ENCODE results near the gene GBP3.
"Not testable (repeated sequence)": the region's sequence is repeated elsewhere in the genome, so short reads cannot be mapped to it uniquely, and the experiment has no call there.

Gene GBP3

DNA sequence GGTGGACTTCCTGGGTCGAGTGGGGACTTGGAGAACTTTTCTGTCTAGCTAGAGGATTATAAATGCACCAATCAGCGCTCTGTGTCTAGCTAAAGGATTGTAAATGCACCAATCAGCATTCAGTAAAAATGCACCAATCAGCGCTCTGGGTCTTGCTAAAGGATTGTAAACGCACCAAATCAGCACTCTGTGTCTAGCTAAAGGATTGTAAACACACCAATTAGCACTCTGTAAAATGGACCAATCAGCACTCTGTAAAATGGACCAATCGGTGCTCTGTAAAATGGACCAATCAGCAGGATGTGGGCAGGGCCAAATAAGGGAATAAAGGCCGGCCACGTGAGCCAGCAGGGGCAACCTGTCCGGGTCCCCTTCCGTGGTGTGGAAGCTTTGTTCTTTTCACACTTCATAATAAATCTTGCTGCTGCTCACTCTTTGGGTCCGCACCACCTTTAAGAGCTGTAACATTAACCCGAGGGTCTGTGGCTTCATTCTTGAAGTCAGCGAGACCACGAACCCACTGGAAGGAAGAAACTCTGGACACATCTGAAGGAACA is 48.0 kb downstream of the GBP3 start:
- DNase-seq, result not testable (repeated sequence)

DNA sequence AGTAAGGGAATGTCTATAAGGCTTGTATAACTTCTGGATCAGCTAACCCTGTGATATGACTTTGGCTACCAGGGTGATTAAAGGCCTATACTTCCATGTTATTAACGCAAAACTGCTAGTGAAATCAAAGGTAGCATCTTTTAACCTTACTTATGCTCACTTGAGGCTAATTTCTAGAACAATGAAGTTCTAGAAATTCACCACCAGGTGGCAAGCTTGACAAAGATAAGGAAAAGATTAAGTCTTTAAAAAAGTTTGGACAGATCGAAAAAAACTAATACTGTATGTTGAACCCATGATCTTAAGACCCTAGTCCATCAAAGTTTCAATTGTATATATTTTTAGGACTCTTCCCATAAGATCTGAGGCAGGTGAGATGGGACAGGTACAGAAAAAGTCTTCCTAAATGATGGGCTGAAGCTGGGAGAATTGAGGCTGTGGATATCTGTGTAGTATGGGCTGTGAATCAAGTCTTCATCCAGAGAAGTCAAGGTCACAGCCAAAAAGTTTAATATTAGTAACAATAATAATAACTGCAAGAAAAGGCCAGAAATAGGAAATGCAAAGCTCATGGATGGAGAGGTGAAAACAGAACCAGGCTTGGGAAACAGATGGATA is 49.0 kb downstream of the GBP3 start:
- DNase-seq, result no peak

DNA sequence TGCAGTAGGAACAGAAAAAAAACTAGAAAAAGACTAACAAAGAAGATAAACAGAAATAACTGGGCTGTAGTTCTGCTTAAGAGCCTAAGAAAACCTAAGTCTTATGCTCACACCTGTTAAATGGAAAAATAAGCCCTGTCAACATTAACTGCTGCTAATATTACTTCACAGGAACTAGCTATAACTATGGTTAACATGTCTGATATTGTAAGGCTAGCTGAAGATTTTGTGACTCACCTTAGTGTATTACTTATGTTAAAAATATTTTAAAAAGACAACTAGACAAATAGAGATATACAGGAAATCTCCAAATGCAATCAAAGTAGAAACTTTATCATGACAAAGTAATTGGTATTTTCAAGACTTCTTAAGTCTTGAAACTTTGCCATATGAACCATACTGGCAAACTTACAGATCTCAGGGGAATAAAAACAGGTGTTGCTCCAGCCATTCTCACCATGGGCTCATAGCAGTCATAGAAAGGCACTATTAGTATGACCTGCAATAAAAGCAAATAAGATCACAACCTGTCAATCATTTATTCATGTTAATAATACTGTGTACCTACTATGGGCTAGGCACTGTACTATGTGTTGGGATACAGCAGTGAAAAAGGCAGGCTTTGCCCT is 60.9 kb downstream of the GBP3 start:
- no peak for DNase-seq

DNA sequence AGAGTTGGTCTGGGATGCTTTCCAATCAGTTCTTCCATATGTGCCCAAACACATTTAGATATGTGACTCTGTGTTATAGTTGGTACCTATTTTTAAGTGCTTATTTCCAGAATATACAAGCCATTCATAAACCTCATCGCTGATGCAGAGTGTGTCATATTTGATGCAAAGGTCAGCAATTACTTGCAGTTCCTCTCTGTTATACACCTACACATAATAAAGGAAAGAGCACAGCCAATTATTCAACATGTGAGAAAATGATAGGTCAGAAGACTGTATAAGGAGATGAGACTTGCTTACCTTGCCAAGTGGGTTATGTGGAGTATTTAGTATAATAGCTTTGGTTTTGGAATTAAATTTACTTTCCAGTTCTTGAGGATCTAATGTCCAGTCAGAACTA is 61.6 kb downstream of the GBP3 start:
- no peak for DNase-seq

All from amniotic stem cell (primary cell).